Muscle of arm (tissue), 12 donors: ENCODE results near the gene KIAA1191. TPM values are rescaled to one million over a fixed set of nuclear protein-coding genes. Genes with fewer than 3 reads are reported as not detected.

Experiments used
- DNase-seq: peaks from one replicate; pipeline ENCODE4 v3.0.0-alpha.2; 2013
- polyA plus RNA-seq, 12 donors: library from polyadenylated mRNA; unstranded; fragments of 120-200 nt; gene quantifications; one replicate each; pipeline ENCODE4 v1.2.1, GENCODE V29; 2013; ENCODE audit not compliant: insufficient read length in 12 of 12

The KIAA1191 gene
- polyA plus RNA-seq, 12 donors, result 30.5 to 77.7 (median 65.3) TPM; not detected in 1

GRCh38 chr5:176368726-176369125 lies 7.2 kb upstream of the KIAA1191 start:
- DNase-seq, result no peak

- DNase-seq, result no peak
Observed at GRCh38 chr5:176366232-176366894, 4.8 kb upstream of the KIAA1191 start.

- peak; percentile 58 for DNase-seq
Observed at GRCh38 chr5:176365351-176366231, 4.0 kb upstream of the KIAA1191 start, which contains the start of gene ARL10. Gene ARL10 (plus strand): TSS chr5:176365487. CDS start chr5:176365564, 77 bp downstream.

- no peak for DNase-seq
Observed at GRCh38 chr5:176364765-176365350, 3.3 kb upstream of the KIAA1191 start.

- DNase-seq, result no peak
Observed at GRCh38 chr5:176362233-176362490, 598 bp upstream of the KIAA1191 start.

- peak; percentile 20 for DNase-seq
Observed at GRCh38 chr5:176360894-176361436, 599 bp downstream of the KIAA1191 start.

- DNase-seq, result no peak
Observed at GRCh38 chr5:176359658-176360057, 1.9 kb downstream of the KIAA1191 start.

- no peak for DNase-seq
Observed at GRCh38 chr5:176356179-176356566, 5.4 kb downstream of the KIAA1191 start.

- no peak for DNase-seq
Observed at GRCh38 chr5:176355400-176356178, 6.0 kb downstream of the KIAA1191 start.

- peak; percentile 25 for DNase-seq
Observed at GRCh38 chr5:176353533-176353932, 8.0 kb downstream of the KIAA1191 start.

GRCh38 chr5:176352116-176352878 lies 9.3 kb downstream of the KIAA1191 start:
- DNase-seq, result no peak

GRCh38 chr5:176350416-176350815 lies 11.1 kb downstream of the KIAA1191 start:
- DNase-seq, result no peak

GRCh38 chr5:176342766-176343458 lies 18.7 kb downstream of the KIAA1191 start:
- DNase-seq, result no peak

GRCh38 chr5:176342158-176342483 lies 19.4 kb downstream of the KIAA1191 start:
- DNase-seq, result no peak

- DNase-seq, result no peak
Observed at GRCh38 chr5:176341325-176342157, 20.0 kb downstream of the KIAA1191 start.

- no peak for DNase-seq
Observed at GRCh38 chr5:176339304-176339703, 22.3 kb downstream of the KIAA1191 start.

- no peak for DNase-seq
Observed at GRCh38 chr5:176337913-176338312, 23.7 kb downstream of the KIAA1191 start.

- no peak for DNase-seq
Observed at GRCh38 chr5:176334031-176334770, 27.4 kb downstream of the KIAA1191 start.

- DNase-seq, result no peak
Observed at GRCh38 chr5:176320577-176320976, 41.0 kb downstream of the KIAA1191 start.
